Neural crest cell (in vitro differentiated cells): ENCODE results near the gene PAQR3. TPM values are rescaled to one million over a fixed set of nuclear protein-coding genes. Genes with fewer than 3 reads are reported as not detected.

ENCODE experiments used
- DNase-seq: peaks from one replicate; pipeline ENCODE4 v3.0.0; 2021; ENCODE audit warnings: low read depth, mixed read lengths, low spot score
- H3K27ac Mint-ChIP-seq: one replicate; pipeline ENCODE4 v1.8.0; 2021; ENCODE audit warnings: mild to moderate bottlenecking, mixed read lengths; ENCODE audit not compliant: unreplicated experiment
- H3K27me3 Mint-ChIP-seq: 2 replicates; pipeline ENCODE4 v1.8.0; 2021; ENCODE audit warnings: low read depth, mild to moderate bottlenecking, mixed read lengths
- H3K36me3 Mint-ChIP-seq: 2 replicates; pipeline ENCODE4 v1.8.0; 2021; ENCODE audit warnings: low read depth, mild to moderate bottlenecking, mixed read lengths
- H3K4me1 Mint-ChIP-seq: 2 replicates; pipeline ENCODE4 v1.8.0; 2021; ENCODE audit warnings: mixed read lengths
- H3K4me3 Mint-ChIP-seq: one replicate; pipeline ENCODE4 v1.8.0; 2021; ENCODE audit warnings: mild to moderate bottlenecking, mixed read lengths
- H3K9me3 Mint-ChIP-seq: 2 replicates; pipeline ENCODE4 v1.8.0; 2021; ENCODE audit warnings: mixed read lengths
- CTCF ChIP-seq: fragments of 200-600 bp; sonication (generic); conservative IDR thresholded peaks from 2 replicates; pipeline ENCODE4 v1.5.0; 2021; ENCODE audit warnings: antibody characterized with exemption, mild to moderate bottlenecking
- total RNA-seq: library from RNA; stranded (reverse); gene quantifications from 2 replicates; pipeline ENCODE4 v1.2.1, GENCODE V29; 2021

PAQR3 gene
- total RNA-seq, 1 donor from 2014 or later: 28.8 TPM

GRCh38 chr4:78971326-78971725 is 32.1 kb upstream of the PAQR3 start:
- no peaks in the 10 kb centered on the region for H3K36me3 Mint-ChIP-seq

GRCh38 chr4:78962597-78963115 is 23.4 kb upstream of the PAQR3 start:
- Mint-ChIP-seq H3K27me3 (no peaks in the 10 kb centered on the region), H3K27ac (no peak overlapping the region), H3K4me3 (no peak overlapping the region), H3K4me1 (no peaks in the 10 kb centered on the region), H3K36me3 (no peaks in the 10 kb centered on the region), H3K9me3 (peaks cover 2% of the 10 kb centered on the region)
- no peak for DNase-seq
- no peak for TF ChIP-seq CTCF

More at GRCh38 chr4:78971326-78971725, 32.1 kb upstream of the PAQR3 start:
- no peaks in the 10 kb centered on the region for H3K9me3 Mint-ChIP-seq
- DNase-seq: no peak
- peak overlapping the region; percentile 13 for H3K27ac Mint-ChIP-seq
- H3K4me3 Mint-ChIP-seq: no peak overlapping the region
- TF ChIP-seq CTCF: no peak
- H3K4me1 Mint-ChIP-seq: no peaks in the 10 kb centered on the region
- no peaks in the 10 kb centered on the region for H3K27me3 Mint-ChIP-seq

- Mint-ChIP-seq H3K36me3 (no peaks in the 10 kb centered on the region), H3K4me1 (no peaks in the 10 kb centered on the region), H3K27ac (no peak overlapping the region), H3K27me3 (no peaks in the 10 kb centered on the region), H3K4me3 (no peak overlapping the region), H3K9me3 (peaks cover 2% of the 10 kb centered on the region)
- TF ChIP-seq CTCF: no peak
- no peak for DNase-seq
Observed at GRCh38 chr4:78960926-78961325, 21.7 kb upstream of the PAQR3 start.

- Mint-ChIP-seq H3K9me3 (no peaks in the 10 kb centered on the region), H3K36me3 (no peaks in the 10 kb centered on the region), H3K27me3 (peaks cover 12% of the 10 kb centered on the region), H3K4me3 (no peak overlapping the region), H3K27ac (no peak overlapping the region), H3K4me1 (no peaks in the 10 kb centered on the region)
- no peak for DNase-seq
- no peak for TF ChIP-seq CTCF
Observed at GRCh38 chr4:78956975-78957374, 17.7 kb upstream of the PAQR3 start.

- H3K4me1 Mint-ChIP-seq: no peaks in the 10 kb centered on the region
Observed at GRCh38 chr4:78953769-78954666, 14.8 kb upstream of the PAQR3 start.

More at GRCh38 chr4:78953769-78954666, 14.8 kb upstream of the PAQR3 start:
- peak; percentile 66 for TF ChIP-seq CTCF
- Mint-ChIP-seq H3K27me3 (peaks cover 14% of the 10 kb centered on the region), H3K36me3 (no peaks in the 10 kb centered on the region), H3K27ac (no peak overlapping the region), H3K4me3 (no peak overlapping the region), H3K9me3 (no peaks in the 10 kb centered on the region)
- DNase-seq: peak; percentile 22
